K562 (cell line): ENCODE results near the gene NCKAP1. TPM values are rescaled to one million over a fixed set of nuclear protein-coding genes. Genes with fewer than 3 reads are reported as not detected.

Experiments
- ATF1 ChIP-seq, 2 experiments: fragments of 450-650 bp in 1 of 2; IDR thresholded peaks; 2 replicates each; pipeline ENCODE4 v1.6.1; 2016; ENCODE audit warnings: missing compliant biosample characterization in 1 of 2, missing genetic modification characterization in 1 of 2
- CEBPB ChIP-seq: fragments of 450-650 bp; IDR thresholded peaks from 2 replicates; pipeline ENCODE4 v1.6.1; 2016; ENCODE audit warnings: missing genetic modification characterization, missing compliant biosample characterization
- CEBPG ChIP-seq, 3 experiments: fragments of 200-800 bp in 1 of 3; sonication (Bioruptor generic) in 1 of 3; sonication (generic) in 1 of 3; formaldehyde crosslinking in 1 of 3; IDR thresholded peaks in 2 of 3; conservative IDR thresholded peaks in 1 of 3; 2 replicates each; pipeline versions ENCODE4 v1.6.1 to v1.8.0; 2016 to 2022; ENCODE audit warnings: missing compliant biosample characterization in 2 of 3, missing genetic modification characterization in 2 of 3, mild to moderate bottlenecking in 1 of 3, missing genetic modification reagents in 1 of 3
- DPF2 ChIP-seq: fragments of 450-650 bp; IDR thresholded peaks from 2 replicates; pipeline ENCODE4 v1.6.1; 2016
- ELF4 ChIP-seq: fragments of 450-650 bp; formaldehyde crosslinking; IDR thresholded peaks from 2 replicates; pipeline ENCODE4 v1.4.0; 2022; ENCODE audit warnings: missing genetic modification characterization
- FIP1L1 ChIP-seq: fragments of 200-400 bp; formaldehyde crosslinking; IDR thresholded peaks from 2 replicates; pipeline ENCODE4 v1.6.1; 2018; ENCODE audit warnings: mild to moderate bottlenecking, low read depth, low read length; ENCODE audit not compliant: poor library complexity, severe bottlenecking
- FOXP1 ChIP-seq: sonication (generic); formaldehyde crosslinking; IDR thresholded peaks from 2 replicates; pipeline ENCODE4 v1.8.0; 2022; ENCODE audit warnings: mild to moderate bottlenecking, missing genetic modification reagents
- GTF2E2 ChIP-seq: fragments of 200-800 bp; sonication (Bioruptor generic); IDR thresholded peaks from 2 replicates; pipeline ENCODE4 v1.6.1; 2016; ENCODE audit warnings: missing genetic modification characterization, missing compliant biosample characterization
- HDAC1 ChIP-seq, 2 experiments: fragments of 450-650 bp; IDR thresholded peaks; 2 replicates each; pipeline ENCODE4 v1.6.1; 2016 to 2017; ENCODE audit warnings: inconsistent platforms in 1 of 2, mild to moderate bottlenecking in 1 of 2, moderate library complexity in 1 of 2
- HDAC8 ChIP-seq: fragments of 450-650 bp; IDR thresholded peaks from 2 replicates; pipeline ENCODE4 v1.6.1; 2016; ENCODE audit warnings: mild to moderate bottlenecking, missing genetic modification characterization, moderate library complexity, missing compliant biosample characterization
- HLTF ChIP-seq: fragments of 450-650 bp; IDR thresholded peaks from 2 replicates; pipeline ENCODE4 v1.6.1; 2016
- NBN ChIP-seq: fragments of 450-650 bp; IDR thresholded peaks from 2 replicates; pipeline ENCODE4 v1.6.1; 2016; ENCODE audit warnings: low read depth, mild to moderate bottlenecking
- NFIC ChIP-seq: fragments of 450-650 bp; IDR thresholded peaks from 2 replicates; pipeline ENCODE4 v1.6.1; 2017; ENCODE audit warnings: mild to moderate bottlenecking, inconsistent platforms
- PKNOX1 ChIP-seq: fragments of 450-650 bp; IDR thresholded peaks from 2 replicates; pipeline ENCODE4 v1.6.1; 2016
- SMARCE1 ChIP-seq: fragments of 450-650 bp; IDR thresholded peaks from 2 replicates; pipeline ENCODE4 v1.7.1; 2016; ENCODE audit warnings: mild to moderate bottlenecking
- STAT5A ChIP-seq: IDR thresholded peaks from 2 replicates; pipeline ENCODE4 v1.6.1; 2012; ENCODE audit warnings: low read length, inconsistent platforms, borderline replicate concordance
- TAL1 ChIP-seq: fragments of 450-650 bp; IDR thresholded peaks from 2 replicates; pipeline ENCODE4 v1.6.1; 2016; ENCODE audit warnings: mild to moderate bottlenecking
- TCF3 ChIP-seq: sonication (generic); formaldehyde crosslinking; IDR thresholded peaks from 2 replicates; pipeline ENCODE4 v1.4.0; 2020; ENCODE audit warnings: mild to moderate bottlenecking, missing genetic modification reagents
- TSC22D4 ChIP-seq: fragments of 450-650 bp; IDR thresholded peaks from 2 replicates; pipeline ENCODE4 v1.6.1; 2016; ENCODE audit warnings: missing genetic modification characterization, missing biosample characterization, control low read depth
- ZNF134 ChIP-seq: fragments of 250-450 bp; sonication (Bioruptor Pico); conservative IDR thresholded peaks from 2 replicates; pipeline ENCODE4 v1.4.0; 2020
- ZNF217 ChIP-seq: sonication (generic); formaldehyde crosslinking; IDR thresholded peaks from 2 replicates; pipeline ENCODE4 v1.8.0; 2022; ENCODE audit warnings: mild to moderate bottlenecking, missing genetic modification reagents
- polyA plus RNA-seq, 8 experiments: library from polyadenylated mRNA; depleted of rRNA in 4 of 8; stranded (reverse) in 5 of 8; unstranded in 3 of 8; fragments of >200 nt; fragmentation: Nextera tagmentation in 2 of 8; fragmentation: Illumina TruSeq in 1 of 8; extraction: Ambion mirVana in 2 of 8; extraction: Trizol in 1 of 8; gene quantifications; 2 replicates each; pipeline versions ENCODE4 v1.2.1 to v1.2.3, GENCODE V29; 2011 to 2014; ENCODE audit warnings: inconsistent platforms in 1 of 8, missing spikeins in 1 of 8
- total RNA-seq, 7 experiments: library from RNA; depleted of rRNA in 6 of 7; stranded (reverse); fragments of >200 nt in 6 of 7; fragmentation: Illumina TruSeq in 2 of 7; extraction: Trizol in 2 of 7; gene quantifications; 2 replicates each; pipeline versions ENCODE4 v1.2.1 to v1.2.3, GENCODE V29; 2011 to 2021; ENCODE audit warnings: low replicate concordance in 1 of 7
- TF ChIP-seq, protein P1 (sequence below): fragments of 250-450 bp; sonication (Bioruptor Pico); IDR thresholded peaks from 2 replicates; pipeline ENCODE4 v1.5.0; 2020; ENCODE audit warnings: mild to moderate bottlenecking, borderline replicate concordance
- TF ChIP-seq, protein P2 (sequence below): fragments of 250-450 bp; sonication (Bioruptor Pico); IDR thresholded peaks from 2 replicates; pipeline ENCODE4 v1.8.0; 2022; ENCODE audit warnings: inconsistent platforms
- TF ChIP-seq, protein P3 (sequence below): sonication (generic); formaldehyde crosslinking; IDR thresholded peaks from 2 replicates; pipeline ENCODE4 v1.8.0; 2022; ENCODE audit warnings: mild to moderate bottlenecking, low read depth, missing genetic modification reagents

NCKAP1 gene
- total and polyA plus RNA-seq, 9 of the 15 experiments (the other 6 are each of a cell fraction or from before 2014, with no cell fraction given): 34.0 to 153 (median 88.7) TPM

GRCh38 chr2:182994228-182994912 lies 43.9 kb downstream of the NCKAP1 start (continued):
- TF ChIP-seq, protein P1, sequence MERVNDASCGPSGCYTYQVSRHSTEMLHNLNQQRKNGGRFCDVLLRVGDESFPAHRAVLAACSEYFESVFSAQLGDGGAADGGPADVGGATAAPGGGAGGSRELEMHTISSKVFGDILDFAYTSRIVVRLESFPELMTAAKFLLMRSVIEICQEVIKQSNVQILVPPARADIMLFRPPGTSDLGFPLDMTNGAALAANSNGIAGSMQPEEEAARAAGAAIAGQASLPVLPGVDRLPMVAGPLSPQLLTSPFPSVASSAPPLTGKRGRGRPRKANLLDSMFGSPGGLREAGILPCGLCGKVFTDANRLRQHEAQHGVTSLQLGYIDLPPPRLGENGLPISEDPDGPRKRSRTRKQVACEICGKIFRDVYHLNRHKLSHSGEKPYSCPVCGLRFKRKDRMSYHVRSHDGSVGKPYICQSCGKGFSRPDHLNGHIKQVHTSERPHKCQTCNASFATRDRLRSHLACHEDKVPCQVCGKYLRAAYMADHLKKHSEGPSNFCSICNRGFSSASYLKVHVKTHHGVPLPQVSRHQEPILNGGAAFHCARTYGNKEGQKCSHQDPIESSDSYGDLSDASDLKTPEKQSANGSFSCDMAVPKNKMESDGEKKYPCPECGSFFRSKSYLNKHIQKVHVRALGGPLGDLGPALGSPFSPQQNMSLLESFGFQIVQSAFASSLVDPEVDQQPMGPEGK: no peak
- TF ChIP-seq HLTF: peak; percentile 42; the same call in 1 of the 2 replicates
- TF ChIP-seq TAL1: peak; percentile 67; the same call in 1 of the 2 replicates
- no peak for TF ChIP-seq ZNF134 (CRISPR knock-in tag)
- TF ChIP-seq HDAC1 (IDR thresholded peaks at IDR 0.05): peak in 1 of 2 experiments; percentile 55; a peak in 2 of 4 replicates
- TF ChIP-seq, protein P2, sequence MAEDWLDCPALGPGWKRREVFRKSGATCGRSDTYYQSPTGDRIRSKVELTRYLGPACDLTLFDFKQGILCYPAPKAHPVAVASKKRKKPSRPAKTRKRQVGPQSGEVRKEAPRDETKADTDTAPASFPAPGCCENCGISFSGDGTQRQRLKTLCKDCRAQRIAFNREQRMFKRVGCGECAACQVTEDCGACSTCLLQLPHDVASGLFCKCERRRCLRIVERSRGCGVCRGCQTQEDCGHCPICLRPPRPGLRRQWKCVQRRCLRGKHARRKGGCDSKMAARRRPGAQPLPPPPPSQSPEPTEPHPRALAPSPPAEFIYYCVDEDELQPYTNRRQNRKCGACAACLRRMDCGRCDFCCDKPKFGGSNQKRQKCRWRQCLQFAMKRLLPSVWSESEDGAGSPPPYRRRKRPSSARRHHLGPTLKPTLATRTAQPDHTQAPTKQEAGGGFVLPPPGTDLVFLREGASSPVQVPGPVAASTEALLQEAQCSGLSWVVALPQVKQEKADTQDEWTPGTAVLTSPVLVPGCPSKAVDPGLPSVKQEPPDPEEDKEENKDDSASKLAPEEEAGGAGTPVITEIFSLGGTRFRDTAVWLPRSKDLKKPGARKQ (CRISPR knock-in tag): no peak
- peak; percentile 18; the same call in 1 of the 2 replicates for TF ChIP-seq SMARCE1
- peak; percentile 59; the same call in 1 of the 2 replicates for TF ChIP-seq PKNOX1
- TF ChIP-seq NBN: no peak
- no peak for TF ChIP-seq FIP1L1
- peak; percentile 45 for TF ChIP-seq STAT5A
- peak; percentile 86 for TF ChIP-seq TCF3 (CRISPR knock-in tag)
- peak; percentile 51; the same call in 1 of the 2 replicates for TF ChIP-seq NFIC
- TF ChIP-seq TSC22D4 (tag): no peak
- no peak for TF ChIP-seq ZNF217 (CRISPR knock-in tag)
- TF ChIP-seq CEBPB: no peak
- TF ChIP-seq CEBPG (CRISPR knock-in tag; IDR thresholded peaks at IDR 0.05): no peak
- no peak for TF ChIP-seq CEBPG (tag; conservative IDR thresholded peaks at IDR 0.05 in 1 of 2, IDR thresholded peaks at IDR 0.05 in 1 of 2)
- no peak for TF ChIP-seq FOXP1 (CRISPR knock-in tag)
- peak; percentile 69; the same call in 1 of the 2 replicates for TF ChIP-seq ELF4 (CRISPR knock-in tag)
- TF ChIP-seq ATF1 (CRISPR knock-in tag; IDR thresholded peaks at IDR 0.05): no peak
- 0 out of 2 replicates have a peak, but pooled peaks have one; percentile 32 for TF ChIP-seq ATF1 (tag; IDR thresholded peaks at IDR 0.05)
- TF ChIP-seq DPF2: peak; percentile 83
- TF ChIP-seq, protein P3, sequence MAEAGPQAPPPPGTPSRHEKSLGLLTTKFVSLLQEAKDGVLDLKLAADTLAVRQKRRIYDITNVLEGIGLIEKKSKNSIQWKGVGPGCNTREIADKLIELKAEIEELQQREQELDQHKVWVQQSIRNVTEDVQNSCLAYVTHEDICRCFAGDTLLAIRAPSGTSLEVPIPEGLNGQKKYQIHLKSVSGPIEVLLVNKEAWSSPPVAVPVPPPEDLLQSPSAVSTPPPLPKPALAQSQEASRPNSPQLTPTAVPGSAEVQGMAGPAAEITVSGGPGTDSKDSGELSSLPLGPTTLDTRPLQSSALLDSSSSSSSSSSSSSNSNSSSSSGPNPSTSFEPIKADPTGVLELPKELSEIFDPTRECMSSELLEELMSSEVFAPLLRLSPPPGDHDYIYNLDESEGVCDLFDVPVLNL: no peak
- TF ChIP-seq GTF2E2 (tag): no peak
- TF ChIP-seq HDAC8: no peak
